Loucy (cell line): ENCODE results near the gene HOXB3.

Source experiments
- EZH2phosphoT487 ChIP-seq: fragments of 200-600 bp; IDR thresholded peaks from 2 replicates; pipeline ENCODE4 v1.6.1; 2018; ENCODE audit warnings: antibody characterized with exemption, mild to moderate bottlenecking, moderate library complexity, borderline replicate concordance
- TF ChIP-seq, protein P1 (sequence below): fragments of 200-600 bp; sonication (generic); conservative IDR thresholded peaks from 2 replicates; pipeline ENCODE4 v1.5.1; 2014; ENCODE audit warnings: mild to moderate bottlenecking, antibody characterized with exemption, low read length

DNA sequence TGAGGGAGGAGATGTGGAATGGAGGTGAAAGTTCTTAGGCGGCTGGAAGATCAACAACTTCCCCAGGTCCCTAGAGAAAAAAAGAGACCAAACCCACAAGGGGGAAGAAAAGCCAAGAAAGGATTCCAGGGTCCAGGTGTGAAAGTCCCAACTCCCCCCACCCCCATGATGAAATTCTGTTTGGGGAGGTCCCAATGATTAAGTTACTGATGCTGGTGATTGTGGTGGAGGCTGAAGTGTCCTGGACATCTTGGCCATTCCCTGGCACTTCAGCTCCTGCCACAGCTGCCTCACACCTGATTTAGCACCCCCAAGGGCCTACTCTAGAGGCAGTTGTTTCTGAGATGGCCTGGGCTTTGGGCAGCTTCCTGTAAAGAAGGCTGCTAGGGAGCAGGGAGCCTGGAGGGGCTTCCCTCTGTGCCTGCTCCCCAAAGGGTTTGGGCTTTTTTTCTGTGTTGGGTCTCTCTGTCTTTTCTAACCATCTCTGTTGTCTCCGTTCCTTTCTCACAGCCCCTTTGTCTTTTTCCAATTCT lies 25.0 kb downstream of the HOXB3 start:
- no peak for TF ChIP-seq EZH2phosphoT487
- TF ChIP-seq, protein P1, sequence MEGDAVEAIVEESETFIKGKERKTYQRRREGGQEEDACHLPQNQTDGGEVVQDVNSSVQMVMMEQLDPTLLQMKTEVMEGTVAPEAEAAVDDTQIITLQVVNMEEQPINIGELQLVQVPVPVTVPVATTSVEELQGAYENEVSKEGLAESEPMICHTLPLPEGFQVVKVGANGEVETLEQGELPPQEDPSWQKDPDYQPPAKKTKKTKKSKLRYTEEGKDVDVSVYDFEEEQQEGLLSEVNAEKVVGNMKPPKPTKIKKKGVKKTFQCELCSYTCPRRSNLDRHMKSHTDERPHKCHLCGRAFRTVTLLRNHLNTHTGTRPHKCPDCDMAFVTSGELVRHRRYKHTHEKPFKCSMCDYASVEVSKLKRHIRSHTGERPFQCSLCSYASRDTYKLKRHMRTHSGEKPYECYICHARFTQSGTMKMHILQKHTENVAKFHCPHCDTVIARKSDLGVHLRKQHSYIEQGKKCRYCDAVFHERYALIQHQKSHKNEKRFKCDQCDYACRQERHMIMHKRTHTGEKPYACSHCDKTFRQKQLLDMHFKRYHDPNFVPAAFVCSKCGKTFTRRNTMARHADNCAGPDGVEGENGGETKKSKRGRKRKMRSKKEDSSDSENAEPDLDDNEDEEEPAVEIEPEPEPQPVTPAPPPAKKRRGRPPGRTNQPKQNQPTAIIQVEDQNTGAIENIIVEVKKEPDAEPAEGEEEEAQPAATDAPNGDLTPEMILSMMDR = no peak
